ENCODE measurements around the gene TJP2. TPM values are rescaled to one million over a fixed set of nuclear protein-coding genes. Genes with fewer than 3 reads are reported as not detected.
A peak's percentile ranks its signal among the peaks of the same experiment; 100 is the strongest.

TJP2 gene
- total RNA-seq, 1 donor from 2014 or later: 254 TPM

- DNase-seq (ENCODE audit: low spot score, unreplicated experiment): no peak
Observed at GRCh38 chr9:69181908-69182353, 7.9 kb downstream of the TJP2 start.

GRCh38 chr9:69184266-69184665, 10.2 kb downstream of the TJP2 start:
- DNase-seq (ENCODE audit: low spot score, unreplicated experiment): no peak
- Mint-ChIP-seq H3K36me3 (ENCODE audit: insufficient read depth) (peaks cover 5% of the 10 kb centered on the region), H3K27ac (peak overlapping the region; percentile 90), H3K4me3 (ENCODE audit: low read depth) (no peak overlapping the region), H3K4me1 (ENCODE audit: low read depth) (peaks cover 73% of the 10 kb centered on the region), H3K27me3 (no peaks in the 10 kb centered on the region), H3K9me3 (ENCODE audit: low read depth) (no peaks in the 10 kb centered on the region)
- no peak for TF ChIP-seq CTCF (IDR thresholded peaks at IDR 0.05; ENCODE audit: unreplicated experiment)

More at GRCh38 chr9:69181908-69182353, 7.9 kb downstream of the TJP2 start:
- Mint-ChIP-seq H3K36me3 (ENCODE audit: insufficient read depth) (peaks cover 3% of the 10 kb centered on the region), H3K27ac (peak overlapping the region; percentile 63), H3K4me3 (ENCODE audit: low read depth) (no peak overlapping the region), H3K27me3 (no peaks in the 10 kb centered on the region), H3K4me1 (ENCODE audit: low read depth) (peaks cover 68% of the 10 kb centered on the region), H3K9me3 (ENCODE audit: low read depth) (no peaks in the 10 kb centered on the region)
- TF ChIP-seq CTCF (IDR thresholded peaks at IDR 0.05; ENCODE audit: unreplicated experiment): no peak

- Mint-ChIP-seq H3K4me1 (ENCODE audit: low read depth) (peaks cover 72% of the 10 kb centered on the region), H3K27me3 (no peaks in the 10 kb centered on the region), H3K9me3 (ENCODE audit: low read depth) (no peaks in the 10 kb centered on the region), H3K27ac (peak overlapping the region; percentile 95), H3K4me3 (ENCODE audit: low read depth) (peak overlapping the region; percentile 12), H3K36me3 (ENCODE audit: insufficient read depth) (peaks cover 3% of the 10 kb centered on the region)
- no peak for DNase-seq (ENCODE audit: low spot score, unreplicated experiment)
- TF ChIP-seq CTCF (IDR thresholded peaks at IDR 0.05; ENCODE audit: unreplicated experiment): no peak
Observed at GRCh38 chr9:69186841-69187611, 12.9 kb downstream of the TJP2 start.

- peaks cover 2% of the 10 kb centered on the region for H3K36me3 Mint-ChIP-seq (ENCODE audit: insufficient read depth)
- H3K4me1 Mint-ChIP-seq (ENCODE audit: low read depth): peaks cover 76% of the 10 kb centered on the region
- H3K9me3 Mint-ChIP-seq (ENCODE audit: low read depth): no peaks in the 10 kb centered on the region
- TF ChIP-seq CTCF (IDR thresholded peaks at IDR 0.05; ENCODE audit: unreplicated experiment): no peak
- H3K4me3 Mint-ChIP-seq (ENCODE audit: low read depth): peak overlapping the region; percentile 7
- DNase-seq (ENCODE audit: low spot score, unreplicated experiment): no peak
- H3K27ac Mint-ChIP-seq: peak overlapping the region; percentile 65
- no peaks in the 10 kb centered on the region for H3K27me3 Mint-ChIP-seq
Observed at GRCh38 chr9:69188975-69189374, 14.9 kb downstream of the TJP2 start.

GRCh38 chr9:69190086-69190862, 16.2 kb downstream of the TJP2 start:
- DNase-seq (ENCODE audit: low spot score, unreplicated experiment): no peak
- H3K4me1 Mint-ChIP-seq (ENCODE audit: low read depth): peaks cover 75% of the 10 kb centered on the region
- no peaks in the 10 kb centered on the region for H3K27me3 Mint-ChIP-seq
- H3K9me3 Mint-ChIP-seq (ENCODE audit: low read depth): no peaks in the 10 kb centered on the region
- H3K4me3 Mint-ChIP-seq (ENCODE audit: low read depth): no peak overlapping the region
- no peak for TF ChIP-seq CTCF (IDR thresholded peaks at IDR 0.05; ENCODE audit: unreplicated experiment)
- peaks cover 2% of the 10 kb centered on the region for H3K36me3 Mint-ChIP-seq (ENCODE audit: insufficient read depth)
- peak overlapping the region; percentile 29 for H3K27ac Mint-ChIP-seq

Measured in progenitor cell of endocrine pancreas (in vitro differentiated cells).